HG03342 (cell line): ENCODE measurements around the gene ACOT2.
"Not testable (repeated sequence)": the region's sequence is repeated elsewhere in the genome, so short reads cannot be mapped to it uniquely, and the experiment has no call there.

ENCODE experiments used
- ATAC-seq: cut with Tn5 transposase; IDR thresholded peaks from one replicate; pipeline ENCODE4 v1.9.1; 2021; ENCODE audit warnings: mild to moderate bottlenecking, moderate library complexity; ENCODE audit not compliant: unreplicated experiment

The ACOT2 gene

GRCh38 chr14:73567358-73567757 lies 1.7 kb upstream of the ACOT2 start:
- no peak for ATAC-seq

DNA sequence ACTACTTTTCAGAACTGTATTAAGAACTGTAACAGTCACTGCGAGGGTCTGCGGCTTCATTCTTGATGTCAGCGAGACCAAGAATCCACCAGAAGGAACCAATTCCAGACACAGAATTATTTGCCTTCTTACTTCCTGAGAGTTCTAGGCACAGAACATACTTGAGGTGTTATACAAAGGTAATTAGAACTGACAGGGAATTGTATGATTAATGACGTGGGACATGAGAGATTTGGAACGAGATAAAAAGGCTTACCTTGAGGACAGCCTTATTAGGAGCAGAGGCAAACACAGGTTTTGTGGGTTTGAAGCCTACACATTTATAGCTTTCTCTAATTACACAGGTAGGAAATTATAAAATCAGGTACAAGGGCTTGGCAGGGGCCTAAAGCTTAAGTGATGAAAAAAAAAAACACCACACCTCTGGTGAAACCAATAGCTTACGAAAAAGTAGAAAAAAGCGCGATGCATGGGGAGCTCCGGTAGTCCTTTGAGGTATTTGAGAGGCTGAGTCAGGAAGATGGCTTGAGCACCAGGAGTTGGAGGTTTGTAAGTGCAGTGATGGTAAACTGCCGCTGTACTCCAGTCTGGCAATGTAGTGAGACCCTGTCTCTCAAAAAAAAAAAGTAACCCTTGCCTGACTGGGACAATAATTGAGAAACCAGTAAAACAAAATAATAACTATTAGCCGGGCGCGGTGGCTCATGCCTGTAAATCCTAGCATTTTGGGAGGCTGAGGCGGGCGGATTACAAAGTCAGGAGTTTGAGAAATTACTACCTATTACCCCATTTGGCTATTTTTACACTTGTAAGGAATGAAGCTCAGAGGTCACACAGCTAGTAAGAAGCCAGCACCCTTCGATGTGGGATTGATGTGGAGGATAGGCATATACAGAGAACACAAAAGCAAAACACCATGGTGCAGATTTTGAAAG lies 795 bp upstream of the ACOT2 start:
- no peak for ATAC-seq

DNA sequence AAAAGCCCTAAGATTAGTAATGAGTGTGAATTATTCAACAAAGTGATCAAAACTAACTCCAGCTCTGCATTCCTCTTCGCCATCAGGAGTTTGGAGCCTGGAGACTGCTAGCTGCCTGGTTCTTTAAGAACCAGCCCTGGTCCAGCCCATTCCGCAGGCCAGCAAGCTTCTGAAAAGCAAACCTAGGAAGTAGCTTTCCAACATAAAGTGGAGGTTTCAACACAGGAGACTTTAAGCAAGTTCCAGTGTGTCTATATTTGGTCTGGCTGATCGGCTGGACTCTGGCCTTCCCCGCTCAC lies 178 bp upstream of the ACOT2 start:
- ATAC-seq, result not testable (repeated sequence)

- peak; percentile 41 for ATAC-seq
Observed at GRCh38 chr14:73570913-73571312, 1.9 kb downstream of the ACOT2 start.

DNA sequence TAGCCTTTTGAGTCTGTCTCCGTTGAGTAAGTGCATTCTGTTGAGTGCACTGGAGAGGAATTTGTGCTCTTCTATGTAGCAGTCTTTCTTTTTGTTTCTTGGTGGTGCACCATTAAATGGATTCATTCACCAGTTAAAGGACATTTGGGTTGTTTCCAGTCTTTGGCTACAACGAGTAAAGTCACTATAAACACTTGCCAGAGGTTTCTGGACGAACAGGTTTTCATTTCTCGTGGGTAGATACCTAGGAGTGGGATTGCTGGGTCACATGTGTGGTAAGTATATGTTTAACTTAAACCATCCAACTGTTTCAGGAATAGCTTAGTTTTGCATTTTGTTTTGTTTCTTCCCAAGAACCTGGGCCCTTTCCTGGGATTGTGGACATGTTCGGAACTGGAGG lies 4.0 kb downstream of the ACOT2 start:
- not testable (repeated sequence) for ATAC-seq

- not testable (repeated sequence) for ATAC-seq
Observed at GRCh38 chr14:73573740-73574139, 4.7 kb downstream of the ACOT2 start.

GRCh38 chr14:73574251-73574650 lies 5.2 kb downstream of the ACOT2 start:
- not testable (repeated sequence) for ATAC-seq

DNA sequence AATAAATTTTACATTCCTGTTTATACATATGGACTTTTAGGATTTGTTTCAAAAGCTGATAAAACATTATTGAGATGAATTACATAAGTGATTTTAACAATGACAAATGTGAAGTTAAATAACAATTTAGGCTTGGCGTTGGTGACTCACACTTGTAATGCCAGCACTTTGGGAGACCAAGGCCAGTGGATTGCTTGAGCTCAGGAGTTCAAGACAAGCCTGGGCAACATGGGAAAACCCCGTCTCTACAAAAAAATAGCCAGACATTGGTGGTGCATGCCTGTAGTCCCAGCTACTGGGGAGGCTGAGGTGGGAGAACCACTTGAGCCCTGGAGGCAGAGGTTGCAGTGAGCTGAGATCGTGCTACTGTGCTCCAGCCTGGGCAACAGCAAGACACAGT lies 7.4 kb downstream of the ACOT2 start:
- ATAC-seq, result no peak

- ATAC-seq, result not testable (repeated sequence)
Observed at GRCh38 chr14:73577214-73577613, 8.2 kb downstream of the ACOT2 start.

GRCh38 chr14:73582102-73582979 lies 13.3 kb downstream of the ACOT2 start:
- ATAC-seq, result not testable (repeated sequence)

- no peak for ATAC-seq
Observed at GRCh38 chr14:73588695-73589094, 19.7 kb downstream of the ACOT2 start.

DNA sequence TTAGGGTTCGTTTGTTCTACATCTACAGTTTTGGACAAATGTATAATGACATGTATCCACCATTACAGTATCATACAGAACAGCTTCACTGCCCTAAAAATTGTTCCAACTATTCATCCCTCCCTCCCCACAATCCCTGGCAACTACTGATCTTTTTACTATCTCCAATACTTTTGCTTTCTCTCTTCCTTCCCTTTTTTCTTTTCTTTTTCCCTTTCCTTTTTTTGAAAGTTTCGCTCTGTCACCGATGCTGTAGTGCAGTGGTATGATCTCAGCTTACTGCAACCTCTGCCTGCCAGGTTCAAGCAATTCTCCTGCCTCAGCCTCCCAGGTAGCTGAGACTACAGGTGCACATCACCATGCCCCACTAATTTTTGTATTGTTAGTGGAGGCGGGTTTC lies 20.1 kb downstream of the ACOT2 start:
- no peak for ATAC-seq

DNA sequence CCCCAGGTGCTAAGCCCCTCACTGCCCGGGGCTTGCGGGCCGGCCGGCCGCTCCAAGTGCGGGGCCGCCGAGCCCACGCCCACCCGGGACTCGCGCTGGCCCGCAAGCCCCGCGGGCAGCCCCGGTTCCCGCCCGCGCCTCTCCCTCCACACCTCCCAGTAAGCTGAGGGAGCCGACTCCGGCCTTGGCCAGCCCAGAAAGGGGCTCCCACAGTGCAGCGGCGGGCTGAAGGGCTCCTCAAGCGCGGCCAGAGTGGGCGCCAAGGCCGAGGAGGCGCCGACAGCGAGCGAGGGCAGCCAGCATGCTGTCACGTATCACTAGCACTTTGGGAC lies 21.6 kb downstream of the ACOT2 start:
- ATAC-seq, result not testable (repeated sequence)

- no peak for ATAC-seq
Observed at GRCh38 chr14:73591690-73592449, 22.9 kb downstream of the ACOT2 start, which contains the start of gene ACOT4. ACOT4 (plus strand) TSS chr14:73591873; CDS start chr14:73591960, 87 bp downstream.

GRCh38 chr14:73594491-73594890 lies 25.5 kb downstream of the ACOT2 start:
- ATAC-seq, result no peak

DNA sequence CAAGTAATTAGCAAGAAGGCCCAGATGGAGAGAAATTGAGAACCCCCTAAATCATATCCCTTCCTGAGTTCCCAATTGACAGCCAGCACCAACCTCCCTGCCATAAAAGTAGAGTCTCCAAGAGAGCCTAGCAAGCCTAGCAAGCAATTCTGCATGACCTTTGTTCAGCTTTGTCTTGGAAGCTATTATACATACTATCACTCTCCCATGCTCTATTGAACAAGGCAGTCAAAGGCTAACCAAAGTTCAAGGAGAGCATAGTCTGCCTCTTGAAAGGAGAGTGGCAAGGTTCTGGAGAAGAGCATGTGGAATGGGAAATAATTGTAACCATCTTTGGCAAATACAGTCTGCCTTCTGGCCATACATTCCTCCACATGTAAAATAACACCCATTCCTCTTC lies 30.5 kb downstream of the ACOT2 start:
- ATAC-seq, result no peak

- ATAC-seq, result no peak
Observed at GRCh38 chr14:73602994-73603393, 34.0 kb downstream of the ACOT2 start.

GRCh38 chr14:73606271-73606670 lies 37.3 kb downstream of the ACOT2 start:
- no peak for ATAC-seq

DNA sequence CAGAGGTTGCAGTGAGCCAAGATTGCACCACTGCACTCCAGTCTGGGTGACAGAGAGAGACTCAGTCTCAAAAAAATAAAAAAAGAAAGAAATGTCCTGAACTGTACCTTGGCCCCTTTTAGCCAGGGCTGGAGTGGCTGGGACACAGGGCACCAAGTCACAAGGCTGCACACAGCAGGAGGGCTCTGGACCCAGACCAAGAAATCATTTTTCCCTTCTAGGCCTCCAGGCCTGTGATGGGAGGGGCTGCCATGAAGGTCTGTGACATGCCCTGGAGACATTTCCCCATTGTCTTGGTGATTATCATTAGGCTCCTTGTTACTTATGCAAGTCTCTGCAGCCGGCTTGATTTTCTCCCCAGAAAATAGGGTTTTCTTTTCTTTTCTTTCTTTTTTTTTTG lies 38.2 kb downstream of the ACOT2 start:
- ATAC-seq, result no peak

GRCh38 chr14:73610687-73611086 lies 41.7 kb downstream of the ACOT2 start:
- ATAC-seq, result no peak
